ENCODE measurements around the gene KRTAP20-1.

Gene KRTAP20-1

DNA sequence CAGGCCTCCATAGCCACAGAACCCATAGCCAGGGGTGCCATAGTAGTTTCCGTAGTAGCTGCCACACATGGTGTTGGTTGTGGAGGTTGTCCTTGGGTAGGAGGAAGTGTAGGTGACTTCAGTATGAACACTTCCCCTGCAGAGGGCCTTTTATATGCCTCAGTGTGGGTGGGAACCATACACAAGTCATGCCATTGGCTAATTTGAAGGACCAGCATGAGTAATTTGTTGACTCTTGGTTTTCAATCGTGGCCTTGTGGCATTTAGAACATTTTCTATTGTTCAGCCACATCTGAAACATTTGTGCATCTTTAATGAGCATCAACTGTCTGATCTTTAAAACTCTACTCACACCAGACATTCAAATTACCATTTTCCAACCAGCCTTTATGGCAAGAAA lies 2.4 kb upstream of the KRTAP20-1 start, which contains the start of gene KRTAP6-1:
Gene KRTAP6-1, minus strand, starts transcription at position 95 of the 400 bp plus-strand sequence. Its CDS starts 26 bp downstream, at position 69.
- Histone ChIP-seq H3K4me1 (ENCODE audit: insufficient read depth, low read length) (no peaks in the 10 kb centered on the region), H3K27me3 (ENCODE audit: insufficient read depth, low read length) (no peaks in the 10 kb centered on the region), H3K4me3 (ENCODE audit: low read length) (no peak within 1 kb of the TSS), H3K36me3 (ENCODE audit: insufficient read depth, low read length) (no peaks in the 10 kb centered on the region), H3K9me3 (ENCODE audit: insufficient read depth, low read depth, low read length) (no peaks in the 10 kb centered on the region), H3K9ac (ENCODE audit: low read depth, low read length) (no peak within 1 kb of the TSS), H3K27ac (ENCODE audit: low read depth, low read length) (no peak within 1 kb of the TSS)
- 78% methylated on average over 2 of the region's 2 CpGs for WGBS

DNA sequence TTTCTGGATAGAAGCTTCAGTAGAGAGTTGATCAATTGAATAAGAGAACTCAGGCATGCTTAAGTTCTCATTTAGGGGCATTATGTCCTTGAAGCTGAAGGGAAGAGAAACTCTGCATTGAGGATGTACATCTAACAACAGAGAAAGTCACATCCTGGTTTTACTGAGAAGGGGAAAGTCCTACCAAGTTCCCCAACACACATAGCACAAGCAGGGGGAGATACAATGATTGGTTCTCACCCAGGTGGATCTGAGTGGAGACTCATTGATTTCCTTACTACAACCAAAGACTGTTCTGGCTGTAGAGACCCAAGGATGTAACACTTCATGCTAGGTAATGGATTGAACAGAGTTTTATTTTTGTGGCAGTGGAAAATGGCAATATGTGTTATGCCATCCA lies 1.0 kb upstream of the KRTAP20-1 start:
- H3K9ac ChIP-seq (ENCODE audit: low read depth, low read length), result no peak overlapping the region
- no peaks in the 10 kb centered on the region for H3K9me3 ChIP-seq (ENCODE audit: insufficient read depth, low read depth, low read length)
- H3K4me3 ChIP-seq (ENCODE audit: low read length), result no peak overlapping the region
- H3K4me1 ChIP-seq (ENCODE audit: insufficient read depth, low read length), result no peaks in the 10 kb centered on the region
- H3K36me3 ChIP-seq (ENCODE audit: insufficient read depth, low read length), result no peaks in the 10 kb centered on the region
- H3K27me3 ChIP-seq (ENCODE audit: insufficient read depth, low read length), result no peaks in the 10 kb centered on the region
- no peak overlapping the region for H3K27ac ChIP-seq (ENCODE audit: low read depth, low read length)

DNA sequence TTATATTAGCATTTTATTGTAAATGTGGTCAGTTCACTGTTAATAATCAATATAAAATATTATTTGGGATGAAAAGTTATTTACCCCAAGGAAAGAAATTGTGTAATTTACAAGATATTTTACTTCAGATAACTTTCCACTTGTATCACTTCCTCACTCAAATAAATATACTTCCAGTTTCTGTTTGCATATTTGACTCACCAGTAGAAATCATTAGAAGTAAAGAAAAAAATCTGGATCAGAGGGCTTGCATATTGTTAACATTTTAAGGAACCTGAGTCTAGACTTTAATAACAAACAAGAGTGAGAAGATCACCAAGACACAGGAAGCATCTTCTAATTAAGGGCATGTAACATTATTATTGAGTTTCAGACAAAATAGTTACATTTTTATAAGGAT lies 3.9 kb downstream of the KRTAP20-1 start:
- no peak overlapping the region for H3K4me3 ChIP-seq (ENCODE audit: low read length)
- 0 out of 2 replicates have a peak, but pooled peaks cover 3% of the 10 kb centered on the region for H3K9me3 ChIP-seq (ENCODE audit: insufficient read depth, low read depth, low read length)
- no peaks in the 10 kb centered on the region for H3K27me3 ChIP-seq (ENCODE audit: insufficient read depth, low read length)
- H3K9ac ChIP-seq (ENCODE audit: low read depth, low read length), result no peak overlapping the region
- no peak overlapping the region for H3K27ac ChIP-seq (ENCODE audit: low read depth, low read length)
- H3K36me3 ChIP-seq (ENCODE audit: insufficient read depth, low read length), result no peaks in the 10 kb centered on the region
- H3K4me1 ChIP-seq (ENCODE audit: insufficient read depth, low read length), result no peaks in the 10 kb centered on the region

- 0 out of 2 replicates have a peak, but pooled peaks cover 5% of the 10 kb centered on the region for H3K9me3 ChIP-seq (ENCODE audit: insufficient read depth, low read depth, low read length)
- no peak within 1 kb of the TSS for H3K9ac ChIP-seq (ENCODE audit: low read depth, low read length)
- WGBS, result 91% methylated on average over 3 of the region's 3 CpGs
- H3K4me3 ChIP-seq (ENCODE audit: low read length), result no peak within 1 kb of the TSS
- H3K27me3 ChIP-seq (ENCODE audit: insufficient read depth, low read length), result no peaks in the 10 kb centered on the region
- H3K36me3 ChIP-seq (ENCODE audit: insufficient read depth, low read length), result no peaks in the 10 kb centered on the region
- H3K27ac ChIP-seq (ENCODE audit: low read depth, low read length), result no peak within 1 kb of the TSS
- H3K4me1 ChIP-seq (ENCODE audit: insufficient read depth, low read length), result no peaks in the 10 kb centered on the region
Measured at GRCh38 chr21:30620522-30620921, 4.3 kb downstream of the KRTAP20-1 start, which contains the start of gene KRTAP20-4. KRTAP20-4 (plus strand) TSS chr21:30620627.

- no peaks in the 10 kb centered on the region for H3K36me3 ChIP-seq (ENCODE audit: insufficient read depth, low read length)
- peaks cover 5% of the 10 kb centered on the region; the same call in 1 of the 2 replicates for H3K9me3 ChIP-seq (ENCODE audit: insufficient read depth, low read depth, low read length)
- no peak overlapping the region for H3K4me3 ChIP-seq (ENCODE audit: low read length)
- H3K4me1 ChIP-seq (ENCODE audit: insufficient read depth, low read length), result no peaks in the 10 kb centered on the region
- no peaks in the 10 kb centered on the region for H3K27me3 ChIP-seq (ENCODE audit: insufficient read depth, low read length)
- H3K27ac ChIP-seq (ENCODE audit: low read depth, low read length), result no peak overlapping the region
- H3K9ac ChIP-seq (ENCODE audit: low read depth, low read length), result no peak overlapping the region
- WGBS, result 94% methylated on average over 3 of the region's 3 CpGs
Measured at GRCh38 chr21:30623362-30623761, 7.1 kb downstream of the KRTAP20-1 start.

GRCh38 chr21:30625449-30626165 lies 9.4 kb downstream of the KRTAP20-1 start:
- WGBS, result 83% methylated on average over 4 of the region's 4 CpGs
- Histone ChIP-seq H3K27me3 (ENCODE audit: insufficient read depth, low read length) (no peaks in the 10 kb centered on the region), H3K4me3 (ENCODE audit: low read length) (no peak overlapping the region), H3K36me3 (ENCODE audit: insufficient read depth, low read length) (no peaks in the 10 kb centered on the region), H3K9me3 (ENCODE audit: insufficient read depth, low read depth, low read length) (peaks cover 5% of the 10 kb centered on the region; the same call in 1 of the 2 replicates), H3K9ac (ENCODE audit: low read depth, low read length) (no peak overlapping the region), H3K4me1 (ENCODE audit: insufficient read depth, low read length) (no peaks in the 10 kb centered on the region), H3K27ac (ENCODE audit: low read depth, low read length) (no peak overlapping the region)

DNA sequence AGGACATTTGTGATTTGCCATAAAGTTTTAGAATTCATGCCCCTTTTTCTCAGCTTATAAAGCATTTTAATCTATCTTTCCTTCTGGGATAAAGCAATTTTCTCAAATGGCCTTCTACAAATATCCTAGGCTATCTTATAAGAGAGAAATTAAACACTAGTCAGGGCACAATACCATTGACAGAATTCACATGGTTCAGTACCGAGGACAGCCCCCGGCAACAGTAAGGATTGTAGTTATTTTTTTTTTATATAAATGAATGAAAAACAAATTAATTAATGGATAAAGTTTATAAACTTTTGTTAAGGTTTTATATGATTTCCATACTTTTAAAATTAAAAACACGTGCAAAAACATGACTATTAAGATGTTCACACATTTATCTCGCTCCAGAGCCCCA lies 11.9 kb downstream of the KRTAP20-1 start:
- 62% methylated on average over 2 of the region's 4 CpGs for whole genome bisulfite sequencing
- H3K4me1 ChIP-seq (ENCODE audit: insufficient read depth, low read length), result no peaks in the 10 kb centered on the region
- H3K36me3 ChIP-seq (ENCODE audit: insufficient read depth, low read length), result no peaks in the 10 kb centered on the region
- no peaks in the 10 kb centered on the region for H3K27me3 ChIP-seq (ENCODE audit: insufficient read depth, low read length)
- no peak overlapping the region for H3K27ac ChIP-seq (ENCODE audit: low read depth, low read length)
- no peak overlapping the region for H3K4me3 ChIP-seq (ENCODE audit: low read length)
- H3K9me3 ChIP-seq (ENCODE audit: insufficient read depth, low read depth, low read length), result peaks cover 5% of the 10 kb centered on the region; the same call in 1 of the 2 replicates
- H3K9ac ChIP-seq (ENCODE audit: low read depth, low read length), result no peak overlapping the region

GRCh38 chr21:30629200-30629599 lies 13.0 kb downstream of the KRTAP20-1 start:
- Histone ChIP-seq H3K9me3 (ENCODE audit: insufficient read depth, low read depth, low read length) (peaks cover 5% of the 10 kb centered on the region; the same call in 1 of the 2 replicates), H3K27me3 (ENCODE audit: insufficient read depth, low read length) (no peaks in the 10 kb centered on the region), H3K4me3 (ENCODE audit: low read length) (no peak overlapping the region), H3K36me3 (ENCODE audit: insufficient read depth, low read length) (no peaks in the 10 kb centered on the region), H3K9ac (ENCODE audit: low read depth, low read length) (no peak overlapping the region), H3K27ac (ENCODE audit: low read depth, low read length) (no peak overlapping the region), H3K4me1 (ENCODE audit: insufficient read depth, low read length) (no peaks in the 10 kb centered on the region)
- WGBS, result 96% methylated on average over 1 of the region's 1 CpG

DNA sequence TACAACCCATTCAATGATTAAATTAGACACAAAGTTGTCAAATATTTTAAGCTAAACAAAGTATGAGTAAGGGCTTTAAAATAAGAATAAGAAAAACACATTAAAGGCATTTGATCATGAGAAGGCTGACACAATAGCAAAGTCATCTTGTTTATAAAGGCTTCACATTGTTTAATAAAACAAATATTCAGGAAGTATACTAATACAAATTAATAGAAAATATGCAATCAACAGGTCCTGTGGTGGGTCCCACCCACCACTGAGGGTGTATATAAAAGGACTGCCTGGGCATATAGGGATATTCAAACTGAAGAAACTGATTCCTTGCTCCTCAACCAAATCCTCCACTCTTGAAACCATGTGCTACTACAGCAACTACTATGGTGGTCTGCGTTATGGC lies 18.7 kb downstream of the KRTAP20-1 start, which contains the start of gene KRTAP20-2:
Gene KRTAP20-2, plus strand, starts transcription at position 301 of the 400 bp plus-strand sequence. Its CDS starts 58 bp downstream, at position 359.
- no peaks in the 10 kb centered on the region for H3K9me3 ChIP-seq (ENCODE audit: insufficient read depth, low read depth, low read length)
- H3K4me1 ChIP-seq (ENCODE audit: insufficient read depth, low read length), result no peaks in the 10 kb centered on the region
- 83% methylated on average over 1 of the region's 1 CpG for WGBS
- no peaks in the 10 kb centered on the region for H3K36me3 ChIP-seq (ENCODE audit: insufficient read depth, low read length)
- no peak within 1 kb of the TSS for H3K27ac ChIP-seq (ENCODE audit: low read depth, low read length)
- no peak within 1 kb of the TSS for H3K4me3 ChIP-seq (ENCODE audit: low read length)
- H3K9ac ChIP-seq (ENCODE audit: low read depth, low read length), result no peak within 1 kb of the TSS
- no peaks in the 10 kb centered on the region for H3K27me3 ChIP-seq (ENCODE audit: insufficient read depth, low read length)

DNA sequence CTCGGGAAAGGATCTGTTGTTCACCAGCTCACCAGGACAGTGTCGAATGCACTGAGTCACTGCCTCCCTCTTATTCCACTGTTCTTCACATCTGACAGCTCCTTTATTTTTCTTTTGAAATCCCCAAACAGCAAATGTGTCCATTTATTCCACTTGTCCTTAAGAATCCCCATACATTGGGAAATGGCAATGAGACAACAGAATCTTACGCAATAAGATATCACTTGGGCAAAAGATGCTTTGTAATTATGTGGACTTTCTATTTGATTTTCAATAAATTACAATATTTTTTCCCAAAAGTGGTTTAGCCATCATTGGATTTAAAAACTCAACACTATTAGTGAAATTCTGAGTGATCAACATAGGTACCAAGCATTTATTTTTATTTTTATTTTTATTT lies 22.5 kb downstream of the KRTAP20-1 start:
- Histone ChIP-seq H3K9ac (ENCODE audit: low read depth, low read length) (no peak overlapping the region), H3K27ac (ENCODE audit: low read depth, low read length) (no peak overlapping the region), H3K9me3 (ENCODE audit: insufficient read depth, low read depth, low read length) (no peaks in the 10 kb centered on the region), H3K27me3 (ENCODE audit: insufficient read depth, low read length) (no peaks in the 10 kb centered on the region), H3K4me1 (ENCODE audit: insufficient read depth, low read length) (no peaks in the 10 kb centered on the region), H3K36me3 (ENCODE audit: insufficient read depth, low read length) (no peaks in the 10 kb centered on the region), H3K4me3 (ENCODE audit: low read length) (no peak overlapping the region)
- WGBS, result 96% methylated on average over 2 of the region's 3 CpGs

- H3K36me3 ChIP-seq (ENCODE audit: insufficient read depth, low read length), result no peaks in the 10 kb centered on the region
- no peaks in the 10 kb centered on the region for H3K9me3 ChIP-seq (ENCODE audit: insufficient read depth, low read depth, low read length)
- no peak within 1 kb of the TSS for H3K4me3 ChIP-seq (ENCODE audit: low read length)
- H3K4me1 ChIP-seq (ENCODE audit: insufficient read depth, low read length), result no peaks in the 10 kb centered on the region
- H3K27ac ChIP-seq (ENCODE audit: low read depth, low read length), result no peak within 1 kb of the TSS
- WGBS, result 85% methylated on average over 2 of the region's 2 CpGs
- H3K27me3 ChIP-seq (ENCODE audit: insufficient read depth, low read length), result no peaks in the 10 kb centered on the region
- H3K9ac ChIP-seq (ENCODE audit: low read depth, low read length), result no peak within 1 kb of the TSS
Measured at GRCh38 chr21:30642564-30642963, 26.3 kb downstream of the KRTAP20-1 start, which contains the start of gene KRTAP20-3. KRTAP20-3 (plus strand) TSS chr21:30642864.

All from HUES64 (cell line).